AG04450 (cell line): ENCODE measurements around the gene ATG14. TPM values are rescaled to one million over a fixed set of nuclear protein-coding genes. Genes with fewer than 3 reads are reported as not detected.

Experiments used
- CTCF ChIA-PET: fragments of 300-600, 350-600 bp; formaldehyde crosslinking; extraction: SDS; loops from one replicate; lab custom pipeline; 2022; ENCODE audit warnings: antibody characterized with exemption, inconsistent platforms; lab: Charles Lee
- POLR2A ChIA-PET: fragments of 350-600 bp; formaldehyde crosslinking; extraction: SDS; loops from one replicate; lab custom pipeline; 2021; ENCODE audit warnings: antibody characterized with exemption, inconsistent platforms; lab: Yijun Ruan, JAX
- DNase-seq: peaks from one replicate; pipeline ENCODE4 v3.0.0-alpha.2; 2011; ENCODE audit warnings: low read depth, low spot score
- H3K27ac ChIP-seq: one replicate; pipeline ENCODE4 v1.5.1; 2012; ENCODE audit warnings: low read depth, low read length, control low read depth
- H3K27me3 ChIP-seq: one replicate; pipeline ENCODE4 v1.6.0; 2012; ENCODE audit warnings: low read length; ENCODE audit not compliant: control insufficient read depth, insufficient read depth
- H3K4me3 ChIP-seq: 2 replicates; pipeline ENCODE4 v1.5.1; 2011; ENCODE audit warnings: mild to moderate bottlenecking, low read depth, low read length, control low read depth
- H3K9me3 ChIP-seq: 2 replicates; pipeline ENCODE4 v1.5.1; 2012; ENCODE audit warnings: low read length; ENCODE audit not compliant: control insufficient read depth, insufficient read depth
- CTCF ChIP-seq: IDR thresholded peaks from 2 replicates; pipeline ENCODE4 v1.5.1; 2011; ENCODE audit warnings: low read depth, low read length, control low read depth, inconsistent platforms
- polyA plus RNA-seq: library from polyadenylated mRNA; depleted of rRNA; stranded (reverse); fragments of >200 nt; gene quantifications from 2 replicates; pipeline ENCODE4 v1.2.3, GENCODE V29; 2011

Gene ATG14
- polyA plus RNA-seq, 1 experiment = 14.9 TPM

GRCh38 chr14:55412676-55413075, 1.0 kb upstream of the ATG14 start:
- no peaks in the 10 kb centered on the region for H3K27me3 ChIP-seq
- ChIA-PET POLR2A (no interaction called here), CTCF (interaction anchor here (0.6 kb wide), 1 partner anchor 160 kb away, joined by 4 read pairs; no protein-coding TSS in a partner anchor)
- H3K4me3 ChIP-seq = no peak overlapping the region
- no peak for TF ChIP-seq CTCF
- DNase-seq = no peak
- no peak overlapping the region for H3K27ac ChIP-seq
- H3K9me3 ChIP-seq = no peaks in the 10 kb centered on the region

DNA sequence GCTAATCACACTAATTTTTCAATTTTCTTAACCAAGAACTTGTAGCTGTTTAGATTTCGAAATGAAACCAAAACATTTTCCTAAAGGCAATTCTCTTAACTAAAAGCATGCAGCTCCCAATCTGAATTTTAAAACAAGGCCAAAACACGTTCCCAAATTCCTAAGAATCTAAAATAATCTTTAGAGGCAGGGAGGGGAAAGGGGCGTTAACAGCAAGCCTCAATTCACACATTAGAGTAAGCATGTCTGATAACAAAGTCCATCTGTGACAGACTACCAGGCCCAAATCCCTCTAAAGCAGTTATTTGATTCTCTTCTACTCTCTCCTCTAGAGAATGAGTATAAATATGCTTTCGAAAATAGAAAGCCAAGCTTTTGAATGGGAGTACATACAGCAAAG, 754 bp downstream of the ATG14 start:
- TF ChIP-seq CTCF = no peak
- no peaks in the 10 kb centered on the region for H3K27me3 ChIP-seq
- H3K9me3 ChIP-seq = no peaks in the 10 kb centered on the region
- H3K27ac ChIP-seq = no peak overlapping the region
- DNase-seq = no peak
- ChIA-PET POLR2A (no interaction called here), CTCF (interaction anchor here (0.5 to 1.8 kb wide), 7 partner anchors 13 to 321 kb away, joined by 3 to 13 read pairs (median 6); partner anchors contain the start of gene FBXO34)
- H3K4me3 ChIP-seq = peak overlapping the region; percentile 95

- H3K4me3 ChIP-seq = no peak overlapping the region
- CTCF ChIA-PET = interaction anchor here (1.0 to 1.6 kb wide), 3 partner anchors 42 to 159 kb away, joined by 3 to 5 read pairs (median 4); no protein-coding TSS in a partner anchor
- no peak for DNase-seq
- no peak for TF ChIP-seq CTCF
- POLR2A ChIA-PET = no interaction called here
- H3K9me3 ChIP-seq = no peaks in the 10 kb centered on the region
- H3K27me3 ChIP-seq = no peaks in the 10 kb centered on the region
- H3K27ac ChIP-seq = no peak overlapping the region
These were observed 7.3 kb downstream of the ATG14 start for GRCh38 chr14:55404173-55404854.

DNA sequence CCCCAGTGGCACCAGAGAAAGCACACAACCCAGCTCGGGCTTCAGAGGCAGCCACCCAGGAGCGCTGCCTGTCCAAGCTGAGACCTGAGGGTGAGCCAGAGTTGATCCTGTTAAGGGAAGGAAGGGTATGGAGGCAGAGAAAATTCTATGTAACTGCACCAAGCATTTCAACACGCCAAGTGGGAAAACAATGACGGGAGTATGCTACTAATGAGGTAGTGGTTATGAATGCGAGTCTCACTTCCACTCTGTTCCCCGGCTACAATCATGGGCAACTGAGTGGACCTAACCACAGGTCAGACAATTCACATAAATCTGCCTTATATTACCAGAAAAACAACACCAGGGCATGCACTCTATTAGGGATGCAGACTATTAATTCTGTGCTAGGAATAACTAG, 9.9 kb downstream of the ATG14 start:
- POLR2A ChIA-PET = no interaction called here
- no peaks in the 10 kb centered on the region for H3K27me3 ChIP-seq
- no peaks in the 10 kb centered on the region for H3K9me3 ChIP-seq
- TF ChIP-seq CTCF = no peak
- H3K4me3 ChIP-seq = no peak overlapping the region
- H3K27ac ChIP-seq = no peak overlapping the region
- CTCF ChIA-PET = no interaction called here
- DNase-seq = no peak

DNA sequence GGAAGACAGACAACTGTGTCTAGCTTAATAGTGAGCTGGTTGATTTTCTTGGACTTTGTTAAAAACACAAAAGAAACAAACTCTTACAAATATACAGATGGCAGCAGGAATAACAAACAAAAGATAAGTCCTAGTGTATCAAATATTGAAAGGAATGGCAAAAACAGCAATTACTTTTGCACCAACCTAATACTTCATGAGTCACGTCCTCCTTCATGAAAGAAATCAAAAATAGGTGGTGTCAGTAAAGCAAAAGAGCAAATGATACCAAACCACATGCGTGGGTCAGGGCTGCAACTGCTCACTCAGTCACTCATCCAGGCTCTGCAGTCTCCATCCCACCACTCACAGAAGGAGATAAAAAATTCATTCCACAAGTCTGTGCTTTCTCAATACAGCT, 11.8 kb downstream of the ATG14 start:
- CTCF ChIA-PET = no interaction called here
- Histone ChIP-seq H3K27me3 (no peaks in the 10 kb centered on the region), H3K4me3 (no peak overlapping the region), H3K27ac (no peak overlapping the region), H3K9me3 (no peaks in the 10 kb centered on the region)
- POLR2A ChIA-PET = no interaction called here
- TF ChIP-seq CTCF = no peak
- DNase-seq = no peak
